Fibroblast of villous mesenchyme (primary cell): Measurements from ENCODE around the gene UGT2A3. TPM values are rescaled to one million over a fixed set of nuclear protein-coding genes. Genes with fewer than 3 reads are reported as not detected.

Experiments used
- DNase-seq: peaks from one replicate; pipeline ENCODE4 v3.0.0-alpha.2; 2010; ENCODE audit warnings: low read depth
- H3K4me3 ChIP-seq: 2 replicates; pipeline ENCODE4 v1.5.1; 2011; ENCODE audit warnings: low read depth, mild to moderate bottlenecking, low read length
- CTCF ChIP-seq: IDR thresholded peaks from 2 replicates; pipeline ENCODE4 v1.5.1; 2012; ENCODE audit warnings: low read depth, mild to moderate bottlenecking, low read length; ENCODE audit not compliant: insufficient read depth
- total RNA-seq: library from RNA; depleted of rRNA; stranded (reverse); fragments of >200 nt; gene quantifications from 2 replicates; pipeline ENCODE4 v1.2.3, GENCODE V29; 2012

UGT2A3 gene
- total RNA-seq, 1 donor: not detected

DNA sequence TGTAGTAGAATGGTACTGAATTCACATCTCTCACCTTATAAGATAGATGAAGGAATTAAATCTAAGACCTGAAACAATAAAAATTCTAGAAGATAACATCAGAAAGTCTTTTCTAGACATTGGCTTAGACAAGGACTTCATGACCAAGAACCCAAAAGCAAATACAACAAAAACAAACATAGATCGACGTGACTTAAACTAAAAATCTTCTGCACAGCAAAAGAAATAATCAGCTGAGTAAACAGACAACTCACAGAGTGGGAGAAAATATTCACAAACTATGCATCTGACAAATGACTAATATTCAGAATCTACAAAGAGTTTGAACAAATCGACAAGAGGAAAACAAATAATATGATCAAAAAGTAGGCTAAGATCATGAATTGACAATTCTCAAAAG lies 38.8 kb downstream of the UGT2A3 start:
- no peak for DNase-seq
- H3K4me3 ChIP-seq: no peak overlapping the region
- TF ChIP-seq CTCF: no peak

- no peak overlapping the region for H3K4me3 ChIP-seq
- TF ChIP-seq CTCF: no peak
- no peak for DNase-seq
These were observed 42.2 kb downstream of the UGT2A3 start for GRCh38 chr4:68909385-68909784.

GRCh38 chr4:68907788-68908700 lies 43.6 kb downstream of the UGT2A3 start:
- no peak for TF ChIP-seq CTCF
- DNase-seq: no peak

DNA sequence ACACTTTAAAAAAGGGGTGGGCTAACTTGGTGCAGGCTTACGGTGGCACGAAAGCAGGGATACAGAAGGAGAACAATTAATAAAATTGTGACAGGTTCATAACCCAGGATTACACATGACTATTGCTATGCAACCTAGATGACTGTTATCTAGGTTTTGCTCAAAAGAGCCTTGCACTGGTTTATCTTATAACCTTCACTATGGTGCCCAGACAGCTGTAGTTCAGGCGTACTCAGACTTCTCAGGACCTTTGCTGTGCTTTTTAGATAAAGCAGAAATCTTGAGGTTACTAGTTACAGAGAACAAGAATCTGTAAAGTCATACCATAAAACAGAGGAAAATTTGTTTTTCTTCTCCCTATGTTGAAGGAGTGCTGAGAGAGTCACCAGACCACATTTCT lies 44.4 kb downstream of the UGT2A3 start:
- no peak overlapping the region for H3K4me3 ChIP-seq
- no peak for TF ChIP-seq CTCF
- peak; percentile 18 for DNase-seq

More at GRCh38 chr4:68907788-68908700, 43.6 kb downstream of the UGT2A3 start:
- no peak overlapping the region for H3K4me3 ChIP-seq

GRCh38 chr4:68906780-68907137 lies 44.8 kb downstream of the UGT2A3 start:
- TF ChIP-seq CTCF: no peak
- no peak for DNase-seq
- no peak overlapping the region for H3K4me3 ChIP-seq

DNA sequence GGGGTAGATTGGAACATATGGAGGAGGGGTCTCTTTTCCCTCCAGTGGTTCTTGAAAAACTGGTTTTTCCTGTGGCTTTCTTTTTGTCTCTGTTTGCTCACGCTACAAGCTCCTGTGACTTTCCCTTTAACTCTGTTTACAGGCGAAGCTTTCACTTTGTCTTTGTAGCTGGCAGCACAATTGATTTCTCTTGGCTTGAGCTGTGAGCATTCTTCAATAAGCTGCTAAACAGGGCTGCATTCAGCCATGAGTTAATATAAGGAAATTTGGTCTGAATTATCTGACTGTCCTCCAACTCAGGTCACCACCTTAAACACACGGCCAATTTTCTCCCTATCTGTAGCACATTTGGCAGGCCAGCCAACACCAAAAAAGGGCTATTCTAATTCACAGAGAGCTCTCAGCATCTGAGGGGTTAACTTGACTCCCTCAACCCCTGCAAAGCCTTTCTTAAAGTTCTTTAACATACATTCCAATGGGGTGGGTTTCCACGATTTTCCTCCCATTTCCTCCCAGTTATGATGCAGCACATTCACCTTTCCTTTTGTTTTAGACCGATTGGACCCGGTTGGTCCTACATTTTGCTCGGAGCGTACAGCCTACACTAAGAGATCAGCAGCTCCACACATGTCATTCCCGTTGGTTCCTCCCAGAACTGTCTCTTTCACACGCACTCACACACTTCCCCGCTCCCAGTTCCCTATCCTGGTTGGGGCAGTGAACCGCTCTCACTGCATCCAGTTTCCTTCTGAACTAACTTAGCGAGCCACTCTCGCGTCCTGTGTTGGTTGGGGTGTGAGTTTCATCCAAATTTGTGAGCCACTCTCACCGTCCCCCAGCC lies 45.4 kb downstream of the UGT2A3 start:
- no peak for TF ChIP-seq CTCF
- no peak for DNase-seq
- H3K4me3 ChIP-seq: no peak overlapping the region
